Neural progenitor cell (in vitro differentiated cells): ENCODE data around the gene ABCC5. TPM values are rescaled to one million over a fixed set of nuclear protein-coding genes. Genes with fewer than 3 reads are reported as not detected.

Experiments
- DNase-seq: peaks from one replicate; pipeline ENCODE4 v3.0.0-alpha.2; 2016; ENCODE audit warnings: low spot score
- H2AFZ ChIP-seq: fragments of 200-600 bp; sonication (generic); replicated peaks from 2 replicates; pipeline ENCODE4 v1.6.1; 2016; ENCODE audit warnings: antibody characterized with exemption
- H3F3A ChIP-seq: fragments of 200-600 bp; sonication (generic); 2 replicates; pipeline ENCODE4 v1.6.1; 2016; ENCODE audit warnings: antibody characterized with exemption, low read depth
- H3K27ac ChIP-seq: fragments of 200-600 bp; sonication (generic); 2 replicates; pipeline ENCODE4 v1.5.1; 2016; ENCODE audit warnings: mild to moderate bottlenecking
- H3K27me3 ChIP-seq: fragments of 200-600 bp; sonication (generic); 2 replicates; pipeline ENCODE4 v1.6.1; 2016; ENCODE audit warnings: mild to moderate bottlenecking, moderate library complexity
- H3K36me3 ChIP-seq: fragments of 200-600 bp; sonication (generic); 2 replicates; pipeline ENCODE4 v1.5.1; 2016
- H3K4me1 ChIP-seq: fragments of 200-600 bp; sonication (generic); 2 replicates; pipeline ENCODE4 v1.6.1; 2016; ENCODE audit warnings: mixed run types
- H3K4me2 ChIP-seq: fragments of 200-600 bp; sonication (generic); 2 replicates; pipeline ENCODE4 v1.6.1; 2016
- H3K4me3 ChIP-seq: fragments of 200-600 bp; sonication (generic); 2 replicates; pipeline ENCODE4 v1.5.1; 2016
- H3K79me2 ChIP-seq: fragments of 200-600 bp; sonication (generic); 2 replicates; pipeline ENCODE4 v1.6.1; 2016; ENCODE audit warnings: low read depth
- H3K9ac ChIP-seq: fragments of 200-600 bp; sonication (generic); 2 replicates; pipeline ENCODE4 v1.6.1; 2016
- H3K9me3 ChIP-seq: fragments of 200-600 bp; sonication (generic); 2 replicates; pipeline ENCODE4 v1.5.1; 2016; ENCODE audit warnings: low read depth
- H4K20me1 ChIP-seq: fragments of 200-600 bp; sonication (generic); 2 replicates; pipeline ENCODE4 v1.6.1; 2016; ENCODE audit warnings: low read depth
- H3K27ac Mint-ChIP-seq: 3 replicates; pipeline ENCODE4 v1.8.0; 2021; ENCODE audit warnings: mixed read lengths
- H3K27me3 Mint-ChIP-seq: 2 replicates; pipeline ENCODE4 v1.8.0; 2022; ENCODE audit warnings: low read depth, mild to moderate bottlenecking, inconsistent platforms, moderate library complexity, mixed read lengths; ENCODE audit not compliant: insufficient read depth
- H3K36me3 Mint-ChIP-seq: 3 replicates; pipeline ENCODE4 v1.8.0; 2021; ENCODE audit warnings: mixed read lengths
- H3K4me1 Mint-ChIP-seq: 3 replicates; pipeline ENCODE4 v1.8.0; 2021; ENCODE audit warnings: mixed read lengths
- H3K4me3 Mint-ChIP-seq: 3 replicates; pipeline ENCODE4 v1.8.0; 2021; ENCODE audit warnings: mild to moderate bottlenecking, moderate library complexity, mixed read lengths
- H3K9me3 Mint-ChIP-seq: 3 replicates; pipeline ENCODE4 v1.8.0; 2020; ENCODE audit warnings: mixed read lengths
- EZH2 ChIP-seq: fragments of 200-600 bp; sonication (generic); IDR thresholded peaks from 2 replicates; pipeline ENCODE4 v1.6.1; 2017; ENCODE audit warnings: antibody characterized with exemption, mild to moderate bottlenecking, moderate library complexity
- EZH2phosphoT487 ChIP-seq: fragments of 200-600 bp; sonication (generic); IDR thresholded peaks from 2 replicates; pipeline ENCODE4 v1.6.1; 2017; ENCODE audit warnings: antibody characterized with exemption
- total RNA-seq: library from RNA; depleted of rRNA; stranded (reverse); fragments of >200 nt; gene quantifications from 2 replicates; pipeline ENCODE4 v1.2.3, GENCODE V29; 2015; ENCODE audit warnings: low replicate concordance
- TF ChIP-seq, protein P1 (sequence below): fragments of 200-600 bp; sonication (generic); IDR thresholded peaks from 2 replicates; pipeline ENCODE4 v1.5.1; 2017; ENCODE audit warnings: antibody characterized with exemption, mild to moderate bottlenecking

The ABCC5 gene
- total RNA-seq, 1 donor from 2014 or later, result 34.0 TPM

DNA sequence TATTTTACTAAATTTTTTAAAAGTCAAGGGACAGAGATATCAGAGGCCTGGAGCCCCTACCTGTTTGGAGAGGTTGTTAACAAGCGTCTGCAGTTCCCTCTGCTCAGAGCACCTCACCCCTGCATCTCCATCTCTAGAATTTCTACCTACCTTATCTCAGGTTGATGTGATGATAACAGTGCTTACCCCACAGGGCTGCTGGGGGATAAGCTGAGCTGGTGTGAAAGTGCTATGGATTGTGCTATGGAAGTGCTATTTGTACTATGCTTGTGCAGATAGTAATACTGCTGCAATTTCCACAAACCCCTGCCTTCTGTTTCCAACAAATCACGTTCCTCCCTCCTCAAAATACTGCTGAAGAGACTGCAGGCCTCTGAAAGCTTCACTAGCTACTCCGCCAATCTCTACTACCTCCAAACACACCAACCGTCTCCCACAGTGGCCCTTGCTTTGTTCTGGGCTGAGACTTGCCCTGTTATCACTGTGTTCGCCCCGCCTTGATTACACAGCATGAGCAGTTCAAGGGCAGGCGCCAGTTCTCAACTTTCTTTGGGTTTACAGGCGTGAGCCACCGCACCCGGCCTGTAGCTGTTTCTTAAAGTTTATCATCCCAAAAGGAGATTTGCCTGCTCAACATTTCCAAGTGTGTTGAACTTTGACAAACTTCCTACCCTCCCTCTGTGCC lies 104.6 kb downstream of the ABCC5 start:
- Histone ChIP-seq H4K20me1 (no peaks in the 10 kb centered on the region), H3K4me3 (no peak overlapping the region), H3K79me2 (no peaks in the 10 kb centered on the region), H3K36me3 (no peaks in the 10 kb centered on the region), H3K9ac (no peak overlapping the region), H3K27me3 (no peaks in the 10 kb centered on the region), H3K4me2 (no peak overlapping the region), H3K9me3 (no peaks in the 10 kb centered on the region), H3F3A (no peaks in the 10 kb centered on the region), H3K4me1 (no peaks in the 10 kb centered on the region), H3K27ac (no peak overlapping the region), H2AFZ (no peak overlapping the region)
- no peaks in the 10 kb centered on the region for H3K36me3 Mint-ChIP-seq
- H3K4me1 Mint-ChIP-seq, result peaks cover 3% of the 10 kb centered on the region
- no peaks in the 10 kb centered on the region for H3K9me3 Mint-ChIP-seq
- no peak for TF ChIP-seq EZH2
- no peak for TF ChIP-seq EZH2phosphoT487
- no peak overlapping the region for H3K27ac Mint-ChIP-seq
- DNase-seq, result no peak
- no peak overlapping the region for H3K4me3 Mint-ChIP-seq
- peaks cover 11% of the 10 kb centered on the region for H3K27me3 Mint-ChIP-seq

DNA sequence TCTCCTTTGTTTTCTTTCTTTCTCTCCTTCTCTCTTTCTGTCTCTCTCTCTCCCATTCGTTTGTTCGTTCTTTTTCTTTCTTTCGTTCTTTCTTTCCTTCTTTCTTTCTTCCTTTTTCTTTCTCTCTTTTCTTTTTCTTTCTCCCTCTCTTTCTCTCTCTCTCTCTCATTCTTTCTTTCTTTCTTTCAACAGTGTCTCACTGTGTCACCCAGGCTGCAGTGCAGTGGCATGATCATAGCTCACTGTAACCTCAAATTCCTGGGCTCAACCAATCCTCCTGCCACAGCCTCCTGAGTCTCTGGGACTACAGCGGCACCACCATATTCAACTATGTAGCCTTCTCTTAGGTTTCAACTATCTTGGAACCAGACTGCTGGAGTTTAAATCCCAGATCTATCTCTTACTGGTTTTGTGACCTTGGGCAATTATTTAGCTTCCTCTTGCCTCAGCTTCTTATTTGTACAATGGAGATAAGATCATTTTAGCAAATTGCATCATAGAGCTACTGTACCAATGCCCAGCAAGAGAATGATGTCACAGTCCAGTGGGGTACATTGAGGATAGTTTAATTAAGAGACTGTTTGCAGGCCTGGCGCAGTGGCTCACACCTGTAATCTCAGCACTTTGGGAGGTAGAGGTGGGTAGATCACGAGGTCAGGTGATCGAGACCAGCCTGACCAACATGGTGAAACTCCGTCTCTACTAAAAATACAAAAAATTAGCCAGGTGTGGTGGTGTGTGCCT lies 105.7 kb downstream of the ABCC5 start:
- Mint-ChIP-seq H3K27ac (no peak overlapping the region), H3K36me3 (no peaks in the 10 kb centered on the region), H3K4me3 (no peak overlapping the region), H3K9me3 (no peaks in the 10 kb centered on the region), H3K27me3 (peaks cover 13% of the 10 kb centered on the region), H3K4me1 (peaks cover 3% of the 10 kb centered on the region)
- Histone ChIP-seq H3K79me2 (no peaks in the 10 kb centered on the region), H3K4me1 (no peaks in the 10 kb centered on the region), H3K27ac (no peak overlapping the region), H3K36me3 (no peaks in the 10 kb centered on the region), H3K9me3 (no peaks in the 10 kb centered on the region), H2AFZ (no peak overlapping the region), H4K20me1 (no peaks in the 10 kb centered on the region), H3K9ac (no peak overlapping the region), H3K4me3 (no peak overlapping the region), H3K4me2 (no peak overlapping the region), H3F3A (no peaks in the 10 kb centered on the region), H3K27me3 (no peaks in the 10 kb centered on the region)
- TF ChIP-seq, protein P1, sequence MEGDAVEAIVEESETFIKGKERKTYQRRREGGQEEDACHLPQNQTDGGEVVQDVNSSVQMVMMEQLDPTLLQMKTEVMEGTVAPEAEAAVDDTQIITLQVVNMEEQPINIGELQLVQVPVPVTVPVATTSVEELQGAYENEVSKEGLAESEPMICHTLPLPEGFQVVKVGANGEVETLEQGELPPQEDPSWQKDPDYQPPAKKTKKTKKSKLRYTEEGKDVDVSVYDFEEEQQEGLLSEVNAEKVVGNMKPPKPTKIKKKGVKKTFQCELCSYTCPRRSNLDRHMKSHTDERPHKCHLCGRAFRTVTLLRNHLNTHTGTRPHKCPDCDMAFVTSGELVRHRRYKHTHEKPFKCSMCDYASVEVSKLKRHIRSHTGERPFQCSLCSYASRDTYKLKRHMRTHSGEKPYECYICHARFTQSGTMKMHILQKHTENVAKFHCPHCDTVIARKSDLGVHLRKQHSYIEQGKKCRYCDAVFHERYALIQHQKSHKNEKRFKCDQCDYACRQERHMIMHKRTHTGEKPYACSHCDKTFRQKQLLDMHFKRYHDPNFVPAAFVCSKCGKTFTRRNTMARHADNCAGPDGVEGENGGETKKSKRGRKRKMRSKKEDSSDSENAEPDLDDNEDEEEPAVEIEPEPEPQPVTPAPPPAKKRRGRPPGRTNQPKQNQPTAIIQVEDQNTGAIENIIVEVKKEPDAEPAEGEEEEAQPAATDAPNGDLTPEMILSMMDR, result no peak
- TF ChIP-seq EZH2phosphoT487, result no peak
- TF ChIP-seq EZH2, result no peak
- no peak for DNase-seq

DNA sequence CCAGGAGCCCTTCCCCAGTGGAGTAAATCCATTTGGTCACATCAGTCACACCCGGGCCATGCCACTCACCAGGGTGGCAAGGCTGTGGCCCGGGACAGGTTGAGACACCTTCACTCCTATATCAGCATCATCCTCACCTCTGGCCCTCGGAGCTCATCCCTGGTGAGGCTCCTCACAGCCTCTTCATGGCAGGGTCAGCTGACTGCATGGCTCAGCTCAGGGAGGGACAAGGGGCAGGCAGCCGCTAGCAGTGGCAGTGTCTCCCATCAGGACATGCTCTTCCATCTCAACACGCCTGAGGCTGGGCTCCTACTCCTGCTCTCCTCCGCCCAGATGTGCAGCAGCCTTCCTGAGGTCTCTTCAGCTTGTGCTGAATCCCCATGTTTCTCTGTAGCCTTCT lies 106.6 kb downstream of the ABCC5 start:
- Histone ChIP-seq H3K79me2 (no peaks in the 10 kb centered on the region), H3K27ac (no peak overlapping the region), H3K9ac (no peak overlapping the region), H4K20me1 (no peaks in the 10 kb centered on the region), H3K4me3 (no peak overlapping the region), H3K36me3 (no peaks in the 10 kb centered on the region), H3K27me3 (no peaks in the 10 kb centered on the region), H3K4me1 (no peaks in the 10 kb centered on the region), H3F3A (no peaks in the 10 kb centered on the region), H3K9me3 (no peaks in the 10 kb centered on the region), H2AFZ (no peak overlapping the region), H3K4me2 (no peak overlapping the region)
- Mint-ChIP-seq H3K36me3 (no peaks in the 10 kb centered on the region), H3K9me3 (no peaks in the 10 kb centered on the region), H3K4me3 (no peak overlapping the region), H3K4me1 (peaks cover 3% of the 10 kb centered on the region), H3K27me3 (peaks cover 11% of the 10 kb centered on the region), H3K27ac (no peak overlapping the region)
- no peak for DNase-seq
- TF ChIP-seq EZH2 (no peak), EZH2phosphoT487 (no peak)
- TF ChIP-seq, protein P1, result no peak

DNA sequence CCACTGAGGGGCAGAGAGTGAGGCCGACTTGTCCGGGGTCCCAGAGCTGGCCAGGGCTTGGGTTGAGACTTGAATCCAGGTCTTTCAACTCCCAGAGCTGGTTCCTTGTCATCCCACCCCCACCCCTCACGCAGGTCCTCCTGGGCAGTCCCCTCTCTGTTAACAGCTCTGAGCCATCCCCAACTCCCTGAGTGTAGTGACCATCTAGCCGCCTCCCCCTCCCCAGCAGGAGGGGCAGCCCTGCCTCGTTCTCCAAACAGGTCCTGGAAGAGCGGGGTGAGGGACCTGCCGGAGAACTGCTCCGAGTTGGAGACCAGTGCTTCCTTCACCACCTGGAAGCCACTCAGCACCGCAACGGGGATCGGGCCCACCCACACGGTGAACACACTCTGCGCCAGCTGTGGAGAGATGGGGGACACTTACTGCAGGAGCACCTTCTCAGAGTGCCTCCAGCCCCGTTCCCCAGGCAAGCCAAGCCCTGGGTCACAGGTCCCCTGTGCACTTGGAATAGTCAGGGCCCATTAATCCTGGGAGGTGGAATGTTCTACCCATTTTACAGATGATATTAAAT lies 108.6 kb downstream of the ABCC5 start:
- Histone ChIP-seq H3K9ac (no peak overlapping the region), H3K27me3 (no peaks in the 10 kb centered on the region), H3F3A (no peaks in the 10 kb centered on the region), H2AFZ (no peak overlapping the region), H3K4me2 (no peak overlapping the region), H3K4me3 (no peak overlapping the region), H3K9me3 (no peaks in the 10 kb centered on the region), H3K36me3 (no peaks in the 10 kb centered on the region), H3K4me1 (no peaks in the 10 kb centered on the region), H3K27ac (no peak overlapping the region), H3K79me2 (no peaks in the 10 kb centered on the region), H4K20me1 (no peaks in the 10 kb centered on the region)
- H3K36me3 Mint-ChIP-seq, result no peaks in the 10 kb centered on the region
- H3K4me3 Mint-ChIP-seq, result no peak overlapping the region
- no peak overlapping the region for H3K27ac Mint-ChIP-seq
- no peak for DNase-seq
- H3K27me3 Mint-ChIP-seq, result peaks cover 9% of the 10 kb centered on the region
- no peak for TF ChIP-seq EZH2phosphoT487
- no peak for TF ChIP-seq EZH2
- TF ChIP-seq, protein P1, result no peak
- H3K4me1 Mint-ChIP-seq, result peaks cover 3% of the 10 kb centered on the region
- no peaks in the 10 kb centered on the region for H3K9me3 Mint-ChIP-seq
